NT2/D1 (cell line): ENCODE results near the gene ARHGAP10.

Experiments
- SUZ12 ChIP-seq: IDR thresholded peaks from 2 replicates; pipeline ENCODE4 v1.6.1; 2011; ENCODE audit not compliant: insufficient read length, insufficient read depth; ENCODE audit errors: extremely low read depth
- YY1 ChIP-seq: IDR thresholded peaks from 2 replicates; pipeline ENCODE4 v1.6.1; 2011; ENCODE audit not compliant: insufficient read length, insufficient read depth
- ZNF274 ChIP-seq: IDR thresholded peaks from 2 replicates; pipeline ENCODE4 v1.6.1; 2011; ENCODE audit warnings: mild to moderate bottlenecking, low read depth, low read length

DNA sequence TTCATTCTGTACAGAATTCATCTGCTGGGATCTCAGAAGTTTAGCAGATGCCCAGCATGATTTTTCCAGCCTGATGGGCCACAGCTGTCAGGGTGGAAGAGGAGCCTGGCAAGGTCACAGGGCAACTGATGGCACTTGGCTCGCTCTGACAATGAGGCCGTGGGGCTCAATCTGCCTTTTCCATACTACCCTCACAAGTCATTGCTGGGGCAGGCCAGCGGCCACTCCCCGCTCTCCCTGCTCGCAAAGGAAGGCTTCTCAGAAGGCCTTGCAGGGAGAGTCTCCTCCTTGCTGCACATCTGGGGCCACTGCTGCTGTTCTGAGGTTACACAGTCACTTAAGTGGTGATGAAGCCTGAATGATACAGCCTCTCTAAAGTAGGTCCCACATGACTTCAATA is 361.2 kb downstream of the ARHGAP10 start:
- no peak for TF ChIP-seq ZNF274
- no peak for TF ChIP-seq YY1
- no peak for TF ChIP-seq SUZ12
